Activated T-cell treated with anti-CD3 and anti-CD28 coated beads, Interleukin-2, amount 50 U/mL, for 48 hours (primary cell): ENCODE data around the gene CMTM3.
"Not testable (repeated sequence)": the region's sequence is repeated elsewhere in the genome, so short reads cannot be mapped to it uniquely, and the experiment has no call there.

ENCODE experiments used
- DNase-seq, 2 experiments: peaks; one replicate each; pipeline ENCODE4 v3.0.0-alpha.2; 2020

CMTM3 gene

GRCh38 chr16:66604376-66605176, at the start of gene CMTM3:
TSS of gene CMTM3 (plus strand) at chr16:66604704. CDS start at chr16:66604806, 102 bp downstream.
- peak; percentile 89 to 90 for DNase-seq

- no peak for DNase-seq
Observed at GRCh38 chr16:66560107-66560506, 44.4 kb upstream of the CMTM3 start.

GRCh38 chr16:66561381-66562080, 43.0 kb upstream of the CMTM3 start:
- DNase-seq, result peak in 1 of 2 experiments; percentile 2

- no peak for DNase-seq
Observed at GRCh38 chr16:66562409-66562808, 42.1 kb upstream of the CMTM3 start.

GRCh38 chr16:66562986-66563385, 41.5 kb upstream of the CMTM3 start:
- no peak for DNase-seq

GRCh38 chr16:66563574-66564334, 40.8 kb upstream of the CMTM3 start:
- no peak for DNase-seq

- no peak for DNase-seq
Observed at GRCh38 chr16:66566051-66566901, 38.2 kb upstream of the CMTM3 start, which contains the start of gene CMTM1. TSS of gene CMTM1 (plus strand) at chr16:66566439. CDS start at chr16:66566514, 75 bp downstream.

GRCh38 chr16:66567270-66567669, 37.2 kb upstream of the CMTM3 start:
- not testable (repeated sequence) for DNase-seq

GRCh38 chr16:66568355-66568754, 36.1 kb upstream of the CMTM3 start:
- DNase-seq, result no peak

GRCh38 chr16:66569131-66569530, 35.4 kb upstream of the CMTM3 start:
- DNase-seq, result no peak

GRCh38 chr16:66569827-66570405, 34.6 kb upstream of the CMTM3 start:
- DNase-seq, result no peak

GRCh38 chr16:66572356-66572755, 32.1 kb upstream of the CMTM3 start:
- no peak for DNase-seq

- no peak for DNase-seq
Observed at GRCh38 chr16:66574081-66574480, 30.4 kb upstream of the CMTM3 start.

- DNase-seq, result no peak
Observed at GRCh38 chr16:66574531-66574930, 30.0 kb upstream of the CMTM3 start.

- DNase-seq, result no peak
Observed at GRCh38 chr16:66575060-66575459, 29.4 kb upstream of the CMTM3 start.

- DNase-seq, result no peak
Observed at GRCh38 chr16:66576296-66576695, 28.2 kb upstream of the CMTM3 start.

GRCh38 chr16:66578651-66579531, 25.6 kb upstream of the CMTM3 start, which contains the start of gene CMTM2:
TSS of gene CMTM2 (plus strand) at chr16:66579463. CDS start at chr16:66579608, 145 bp downstream.
- no peak for DNase-seq

GRCh38 chr16:66580605-66581209, 23.8 kb upstream of the CMTM3 start:
- DNase-seq, result no peak

GRCh38 chr16:66581246-66581952, 23.1 kb upstream of the CMTM3 start:
- DNase-seq, result no peak
